ENCODE data around the gene TNS3.

DNA sequence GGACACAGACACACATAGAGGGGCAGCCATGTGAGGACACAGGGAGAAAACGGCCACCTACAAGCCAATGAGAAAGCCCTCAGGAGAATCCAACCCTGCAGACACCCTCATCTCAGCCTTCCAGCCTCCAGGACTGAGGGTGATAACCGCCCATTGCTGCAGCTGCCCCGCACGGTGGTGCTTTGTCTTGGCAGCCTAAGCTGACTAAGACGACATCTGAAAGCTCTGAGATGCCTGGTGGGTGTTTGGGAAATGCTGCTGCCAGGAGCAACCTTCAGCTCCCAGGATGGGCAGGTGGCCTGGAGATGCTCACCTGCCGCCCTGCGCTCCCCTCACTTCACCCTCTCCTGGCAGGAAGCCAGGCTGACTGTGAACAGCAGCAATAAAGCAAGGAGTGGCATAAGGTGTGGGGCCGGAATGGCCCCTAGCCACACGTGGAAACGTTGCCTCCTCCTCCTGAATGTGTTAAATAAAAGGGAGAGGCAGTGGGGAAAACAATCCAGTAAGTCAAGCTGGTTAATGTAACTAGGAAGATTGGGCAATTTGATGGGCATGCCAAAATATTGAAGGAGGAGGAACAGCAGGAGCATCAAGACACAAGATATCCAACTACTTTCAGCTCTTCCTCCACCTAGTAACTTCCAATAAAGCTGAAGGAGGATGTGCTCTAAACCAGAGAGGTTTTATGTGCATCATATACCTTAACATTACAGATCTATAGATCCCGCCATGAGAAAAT lies 121.5 kb downstream of the TNS3 start:
- TF ChIP-seq, protein P1, sequence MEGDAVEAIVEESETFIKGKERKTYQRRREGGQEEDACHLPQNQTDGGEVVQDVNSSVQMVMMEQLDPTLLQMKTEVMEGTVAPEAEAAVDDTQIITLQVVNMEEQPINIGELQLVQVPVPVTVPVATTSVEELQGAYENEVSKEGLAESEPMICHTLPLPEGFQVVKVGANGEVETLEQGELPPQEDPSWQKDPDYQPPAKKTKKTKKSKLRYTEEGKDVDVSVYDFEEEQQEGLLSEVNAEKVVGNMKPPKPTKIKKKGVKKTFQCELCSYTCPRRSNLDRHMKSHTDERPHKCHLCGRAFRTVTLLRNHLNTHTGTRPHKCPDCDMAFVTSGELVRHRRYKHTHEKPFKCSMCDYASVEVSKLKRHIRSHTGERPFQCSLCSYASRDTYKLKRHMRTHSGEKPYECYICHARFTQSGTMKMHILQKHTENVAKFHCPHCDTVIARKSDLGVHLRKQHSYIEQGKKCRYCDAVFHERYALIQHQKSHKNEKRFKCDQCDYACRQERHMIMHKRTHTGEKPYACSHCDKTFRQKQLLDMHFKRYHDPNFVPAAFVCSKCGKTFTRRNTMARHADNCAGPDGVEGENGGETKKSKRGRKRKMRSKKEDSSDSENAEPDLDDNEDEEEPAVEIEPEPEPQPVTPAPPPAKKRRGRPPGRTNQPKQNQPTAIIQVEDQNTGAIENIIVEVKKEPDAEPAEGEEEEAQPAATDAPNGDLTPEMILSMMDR (IDR thresholded peaks at IDR 0.05): no peak
- no peak for TF ChIP-seq POLR2A (IDR thresholded peaks at IDR 0.05)
